DMS53 treated with DMSO at 0.1 percent for 48 hours (cell line): ENCODE data around the gene SLC6A6.

ENCODE experiments used
- DNase-seq: peaks from one replicate; lab custom pipeline; 2025; ENCODE audit not compliant: unreplicated experiment; lab: John Stamatoyannopoulos, UW

The SLC6A6 gene

DNA sequence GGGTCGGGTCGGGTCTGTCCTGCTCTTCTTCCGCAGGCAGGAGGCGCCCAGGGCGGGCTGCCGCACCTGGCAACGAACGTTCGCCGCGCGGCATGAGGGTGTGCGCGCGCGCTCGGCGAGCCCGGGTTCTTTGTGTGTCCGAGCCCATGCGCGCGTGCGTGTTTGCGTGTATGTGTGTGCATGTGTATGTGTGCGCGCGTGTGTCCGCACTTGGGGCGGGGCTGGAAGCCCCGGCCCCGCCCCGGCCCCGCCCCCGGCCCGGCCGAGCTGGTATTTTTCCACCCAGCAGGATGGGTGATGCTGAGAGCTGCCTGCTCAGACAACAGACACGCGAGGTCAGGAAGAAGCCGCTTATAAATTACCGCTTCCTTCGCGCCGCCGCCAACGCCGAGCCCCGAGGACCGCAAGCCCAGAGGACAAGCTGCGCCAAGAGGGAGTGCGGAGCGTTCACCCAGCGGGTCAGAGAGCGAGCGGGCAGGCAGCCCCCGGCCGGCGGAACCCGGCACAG is at the start of gene SLC6A6:
TSS of gene SLC6A6 (plus strand) at position 303 of the 508 bp plus-strand sequence. CDS start 41,029 bp downstream, outside the sequence.
- peak; percentile 58 for DNase-seq

DNA sequence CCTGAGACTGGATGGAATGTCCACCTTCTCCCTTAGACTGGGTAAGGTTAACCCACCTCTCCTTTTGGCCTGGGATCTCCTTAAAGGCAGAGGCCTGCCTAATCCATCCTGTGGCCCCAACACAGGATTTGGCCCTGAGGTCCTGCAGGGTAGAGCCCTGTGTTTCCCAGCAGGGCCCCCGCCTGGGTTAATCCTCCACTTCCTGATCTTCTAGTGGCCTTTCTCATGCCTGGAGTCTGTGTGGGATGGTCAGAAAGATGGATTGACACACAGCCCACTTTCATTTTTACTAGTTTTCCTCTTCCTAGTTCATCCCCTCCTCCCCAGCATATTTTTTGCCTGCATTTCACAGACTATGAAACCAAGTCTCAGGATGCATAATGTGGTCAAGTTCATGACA is 48.9 kb upstream of the SLC6A6 start:
- DNase-seq = no peak

DNA sequence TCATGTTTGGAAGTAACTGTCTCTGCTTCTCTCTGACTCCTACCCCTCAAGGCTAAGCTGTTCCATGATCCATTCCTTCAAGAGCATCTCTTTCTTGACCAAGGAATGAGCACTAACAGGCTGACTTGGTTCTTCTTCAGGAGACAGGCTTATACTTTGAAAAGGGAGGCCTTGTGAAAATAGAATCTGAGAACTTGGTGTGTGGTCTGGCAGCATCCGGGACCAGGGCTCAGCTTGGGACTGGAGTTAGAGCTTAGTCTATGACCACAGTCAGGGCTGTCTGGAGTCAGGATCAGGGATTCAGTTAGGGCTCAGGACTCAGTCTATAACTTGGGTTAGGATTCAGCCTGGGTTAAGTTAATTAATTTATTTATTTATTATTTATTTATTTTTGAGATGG is 44.9 kb upstream of the SLC6A6 start:
- DNase-seq = no peak

DNA sequence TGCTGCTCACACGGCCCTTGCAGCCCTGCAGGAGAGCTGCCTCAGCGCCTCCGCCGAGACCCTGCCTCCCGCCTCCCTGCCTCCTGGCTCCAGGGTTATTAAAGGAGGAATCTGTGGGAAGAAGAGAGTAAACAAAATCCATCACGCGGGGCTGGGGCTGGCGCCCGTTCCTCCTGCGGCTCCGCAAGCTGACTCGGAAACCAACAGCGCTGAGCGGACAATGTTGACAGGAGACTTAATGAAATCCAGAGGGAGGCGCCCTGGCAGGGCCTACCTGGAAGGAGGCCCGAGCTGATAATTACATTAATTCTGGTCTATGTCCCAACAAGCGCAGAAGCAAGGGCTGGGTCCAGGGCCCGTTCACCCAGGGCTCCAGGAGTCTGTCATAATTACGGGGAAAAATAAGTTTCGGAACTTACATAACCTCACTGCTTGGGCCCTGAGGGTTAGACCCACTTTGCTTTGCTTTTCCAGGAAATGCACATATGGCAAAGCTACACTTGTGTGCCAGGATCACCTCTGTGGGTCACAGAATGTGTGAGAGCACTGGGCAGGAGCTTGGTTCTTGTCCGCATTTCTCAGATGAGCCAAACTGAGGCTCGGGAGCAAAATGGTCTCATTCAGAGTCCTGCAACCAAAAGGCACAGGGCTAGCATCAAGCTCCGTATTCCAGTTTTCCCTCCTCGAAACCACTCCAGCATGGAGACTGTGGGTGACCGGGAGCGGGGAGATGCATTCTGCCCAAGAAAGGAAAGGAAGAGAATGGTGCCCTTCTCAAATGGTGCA is 43.8 kb upstream of the SLC6A6 start:
- DNase-seq = no peak

DNA sequence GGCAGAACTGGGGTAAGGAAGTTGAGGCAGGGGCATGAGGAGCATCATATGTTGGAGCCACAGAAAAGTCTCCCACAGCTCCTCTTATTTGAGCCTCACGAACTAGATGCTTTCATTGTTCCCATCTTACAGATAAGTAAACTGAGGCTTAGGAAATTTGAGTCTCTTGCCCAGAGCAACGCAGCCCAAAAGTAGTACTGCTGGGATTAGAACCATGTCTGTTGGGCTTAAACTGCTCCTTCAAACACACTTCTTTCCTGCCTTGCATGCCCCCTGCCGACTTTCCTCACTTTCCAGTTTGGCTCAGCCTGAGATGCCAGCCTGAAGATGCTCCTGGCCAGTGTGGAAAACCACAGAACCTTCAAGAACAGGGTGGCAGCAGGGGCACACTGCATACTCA is 43.1 kb upstream of the SLC6A6 start:
- DNase-seq = no peak

DNA sequence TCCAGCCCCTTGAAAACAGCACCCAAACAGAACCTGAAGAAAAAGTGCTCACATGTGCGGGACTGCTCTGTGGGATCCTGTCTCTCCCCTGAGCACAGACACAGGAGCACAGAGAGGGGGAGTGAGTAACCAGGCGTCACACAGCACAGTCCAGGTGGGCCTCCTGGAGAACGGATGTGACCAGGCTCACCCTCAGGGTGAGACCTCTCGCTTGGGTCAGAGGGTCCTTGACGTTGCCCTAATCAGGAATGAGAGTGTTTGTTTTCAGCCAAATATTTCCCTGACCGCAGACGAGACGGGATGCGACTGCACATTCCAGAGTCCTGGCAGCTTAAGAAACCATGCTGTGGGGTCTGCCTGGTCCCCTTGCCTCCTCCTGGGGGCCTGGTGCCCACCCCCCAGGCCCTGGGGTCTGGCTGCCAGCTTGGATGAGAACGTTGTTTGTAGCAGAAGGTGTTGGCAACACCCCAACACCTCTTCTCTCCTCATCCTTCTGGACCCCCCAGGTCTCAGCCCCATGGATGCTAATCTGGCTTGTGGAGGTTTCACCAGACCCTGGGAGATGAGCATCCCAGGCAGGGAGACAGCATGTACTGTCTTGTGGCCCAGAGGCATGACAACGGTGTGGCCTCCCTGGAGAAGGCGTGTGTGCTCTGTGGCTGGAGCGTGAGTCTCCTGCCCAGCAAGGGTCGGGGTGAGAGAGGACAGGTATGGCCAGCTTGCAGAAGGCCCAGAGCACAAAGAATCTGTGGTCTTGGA is 42.1 kb upstream of the SLC6A6 start:
- DNase-seq = no peak

DNA sequence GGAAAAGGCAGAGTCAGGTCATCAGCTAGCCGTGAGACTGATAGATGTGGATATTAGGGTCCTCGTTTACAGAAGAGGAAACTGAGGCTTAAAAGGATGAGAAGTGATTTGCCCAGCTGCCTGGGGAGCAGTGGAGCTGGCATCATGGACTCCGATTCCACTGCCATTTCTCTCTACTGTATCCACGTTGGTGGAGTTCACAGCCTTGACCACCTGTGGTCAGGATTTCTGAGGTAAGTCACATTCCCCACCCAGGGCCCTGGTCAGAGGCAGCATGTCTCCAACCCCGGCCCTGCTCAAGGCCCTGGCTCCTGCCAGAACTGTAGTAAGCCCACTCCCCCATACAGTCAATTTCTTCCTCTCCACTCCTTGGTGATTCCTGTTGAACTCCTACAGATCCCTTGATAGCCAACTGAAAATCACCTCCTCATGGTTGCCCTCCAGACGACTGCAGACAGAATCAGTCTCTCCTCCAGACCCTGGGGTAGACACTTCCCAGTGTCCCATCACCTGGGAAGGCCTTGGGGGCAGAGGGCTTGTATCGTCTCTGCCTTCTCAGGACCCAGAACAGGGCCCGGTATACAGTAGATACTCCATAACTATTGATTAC is 41.2 kb upstream of the SLC6A6 start:
- DNase-seq = no peak

DNA sequence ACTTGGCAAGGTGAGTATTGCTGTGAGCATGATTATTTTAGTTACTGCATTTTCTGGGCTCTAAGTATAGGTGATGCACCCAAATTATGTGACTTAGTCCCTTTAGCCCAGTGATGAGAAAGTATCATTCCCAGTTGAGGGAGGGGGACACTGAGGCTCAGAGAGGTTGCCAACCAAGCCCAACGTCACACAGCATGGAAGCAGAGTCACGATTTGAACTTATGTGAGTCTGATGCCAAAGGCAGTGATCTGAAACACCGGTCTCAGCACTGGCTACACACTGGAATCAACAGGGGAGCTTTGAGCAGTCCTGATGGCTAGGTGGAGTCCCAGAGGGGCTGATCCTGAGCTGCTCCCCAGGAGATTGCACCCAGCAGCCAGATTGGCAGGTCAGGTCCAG is 39.5 kb upstream of the SLC6A6 start:
- no peak for DNase-seq

DNA sequence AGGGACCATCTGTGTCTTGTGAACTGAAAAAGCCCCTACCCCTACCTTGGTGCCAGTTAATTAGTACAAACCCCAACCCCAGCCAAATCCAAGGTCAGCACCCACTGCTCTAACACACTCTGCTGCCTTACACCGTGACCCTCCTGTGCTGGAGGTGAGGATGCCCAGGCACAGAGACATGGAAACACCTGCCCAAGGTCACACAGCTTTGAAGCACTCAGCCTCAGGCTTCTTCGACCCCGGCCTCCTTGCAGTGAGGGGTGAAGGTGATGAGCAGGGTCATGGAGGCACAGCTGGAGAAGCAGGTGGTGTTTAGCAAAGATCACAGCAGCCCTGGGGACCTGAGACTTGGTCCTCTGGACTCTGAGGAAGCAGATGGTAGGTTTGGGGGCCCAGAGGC is 39.0 kb upstream of the SLC6A6 start:
- no peak for DNase-seq

DNA sequence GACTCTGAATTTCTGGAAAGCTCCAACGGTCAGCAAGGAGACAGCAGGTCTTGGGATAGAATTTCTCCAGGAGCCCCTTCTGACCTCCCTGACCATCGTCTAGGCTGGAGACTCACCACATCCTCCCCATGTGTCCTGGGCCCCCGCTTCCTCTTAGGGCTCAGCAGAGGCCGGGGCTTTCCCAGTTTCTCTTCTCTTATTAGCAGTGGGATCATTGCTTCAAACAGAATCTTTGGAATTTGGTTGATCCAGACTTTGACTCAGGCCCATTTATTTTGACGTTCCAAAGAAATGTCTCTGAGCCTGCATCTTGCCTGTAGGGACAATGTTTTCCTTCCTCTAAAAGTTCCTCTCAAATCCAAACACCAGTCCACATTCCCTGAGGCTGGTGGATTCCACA is 38.4 kb upstream of the SLC6A6 start:
- no peak for DNase-seq

DNA sequence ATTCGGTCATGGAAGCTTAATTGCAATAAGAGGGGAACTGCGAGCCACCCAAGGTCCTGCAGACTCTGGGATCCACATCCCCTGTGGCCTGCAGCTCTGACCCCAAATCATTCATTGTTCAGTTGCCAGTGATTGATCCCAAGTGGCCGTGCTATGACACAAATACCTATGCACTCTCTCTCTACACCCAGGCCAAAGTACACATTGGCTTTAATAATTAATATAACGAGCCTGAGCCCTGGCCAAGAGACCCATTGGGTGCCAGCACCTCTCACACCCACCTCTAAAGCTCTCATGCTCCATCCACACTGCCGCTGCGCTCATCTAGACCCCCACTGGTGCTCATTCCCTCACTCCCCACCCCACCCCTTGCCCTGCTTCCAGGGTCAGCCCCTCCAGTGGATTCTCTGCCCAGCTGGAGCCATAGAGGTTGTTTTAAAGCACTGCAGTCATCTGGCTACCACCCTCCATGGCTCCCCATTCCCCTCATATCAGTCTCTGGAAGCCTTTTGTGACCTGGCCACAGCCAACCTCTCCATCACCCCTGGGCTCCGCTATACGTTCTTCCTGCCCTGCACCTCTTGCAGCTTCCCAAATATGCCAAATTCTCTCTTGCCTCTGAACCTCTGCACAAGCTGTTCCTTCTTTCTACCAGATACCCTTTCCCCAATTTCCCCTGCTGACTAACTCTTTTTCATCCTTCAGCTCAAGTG is 37.7 kb upstream of the SLC6A6 start:
- DNase-seq = no peak

DNA sequence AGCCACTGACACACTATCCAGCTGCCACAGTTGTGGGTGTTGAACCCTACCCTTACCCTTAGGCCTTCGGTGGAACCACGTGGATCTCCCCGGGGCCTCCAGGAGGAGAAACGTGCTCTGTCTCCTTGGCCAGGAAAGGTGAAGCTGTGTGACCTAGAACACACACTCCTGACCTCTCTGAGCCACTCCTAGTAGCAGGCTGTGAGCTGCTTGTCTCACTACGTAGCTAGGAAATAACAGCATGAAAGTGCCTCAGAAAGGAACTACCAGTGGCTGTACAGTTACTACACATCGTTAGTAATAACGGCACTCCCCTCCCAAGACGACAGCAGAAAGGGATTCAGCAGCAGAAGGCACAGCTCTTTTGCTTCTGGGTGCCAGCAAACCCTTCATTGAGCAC is 36.2 kb upstream of the SLC6A6 start:
- no peak for DNase-seq

DNA sequence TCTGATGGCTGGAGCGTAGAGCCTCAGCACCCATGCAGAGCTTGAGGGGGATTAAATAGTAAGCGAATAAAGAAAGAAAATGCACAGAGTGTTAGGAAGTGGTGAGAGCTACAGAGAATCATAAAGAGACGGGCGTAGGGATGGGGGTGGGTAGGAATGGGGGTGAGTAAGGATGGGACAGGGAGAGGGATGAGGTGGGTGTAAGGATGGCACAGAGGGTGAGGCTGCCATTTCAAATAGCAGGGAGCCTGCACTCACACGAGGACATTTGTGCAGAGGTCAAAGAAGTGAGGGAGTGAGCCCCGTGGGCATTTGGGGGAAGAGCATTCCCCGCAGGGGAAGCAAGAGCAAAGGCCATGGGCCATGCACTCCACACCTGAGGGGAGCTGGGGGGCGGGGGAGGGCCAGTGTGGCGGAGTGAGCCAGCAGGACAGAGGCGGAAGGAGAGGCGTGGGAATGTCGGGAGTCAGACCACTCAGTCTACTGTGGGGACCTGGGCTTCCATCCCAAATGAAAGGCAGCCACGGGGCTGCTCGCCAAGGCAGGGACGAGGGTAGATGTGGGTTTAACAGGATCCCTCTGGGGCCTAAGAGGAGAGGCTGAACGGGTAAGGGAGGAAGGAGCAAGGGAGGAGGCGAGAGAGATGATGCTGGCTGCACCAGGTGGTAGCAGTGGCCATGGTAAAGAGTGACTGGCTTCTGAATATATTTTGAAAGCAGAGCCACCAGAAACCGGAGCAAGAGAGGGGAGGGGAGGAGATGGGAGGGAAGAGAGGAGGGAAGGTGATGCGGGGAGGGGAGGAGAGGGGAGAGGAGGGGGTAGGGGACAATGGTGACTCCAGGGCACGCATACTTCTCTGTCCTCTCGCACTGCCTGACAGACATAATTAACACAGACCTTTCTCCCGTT is 35.2 kb upstream of the SLC6A6 start:
- no peak for DNase-seq

DNA sequence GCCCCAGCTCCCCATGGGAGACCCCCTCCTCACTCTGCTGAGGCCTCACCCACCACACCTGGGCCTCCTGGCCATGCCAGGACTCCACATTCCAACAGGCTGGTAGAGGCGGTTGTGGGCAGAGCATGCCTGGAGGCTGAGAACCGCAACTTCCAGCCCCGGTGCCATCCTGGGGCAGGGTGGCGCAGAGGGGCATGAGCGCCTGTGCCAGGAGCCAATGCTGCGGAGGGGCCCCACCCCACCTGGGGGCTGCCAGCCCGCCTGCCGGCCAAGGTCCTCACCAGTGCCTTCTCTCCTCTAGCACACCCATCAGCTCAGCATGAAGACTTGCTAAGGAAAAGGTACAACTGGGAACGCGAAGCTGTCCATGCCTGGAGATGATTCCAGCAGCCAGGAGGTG is 34.3 kb upstream of the SLC6A6 start:
- no peak for DNase-seq

DNA sequence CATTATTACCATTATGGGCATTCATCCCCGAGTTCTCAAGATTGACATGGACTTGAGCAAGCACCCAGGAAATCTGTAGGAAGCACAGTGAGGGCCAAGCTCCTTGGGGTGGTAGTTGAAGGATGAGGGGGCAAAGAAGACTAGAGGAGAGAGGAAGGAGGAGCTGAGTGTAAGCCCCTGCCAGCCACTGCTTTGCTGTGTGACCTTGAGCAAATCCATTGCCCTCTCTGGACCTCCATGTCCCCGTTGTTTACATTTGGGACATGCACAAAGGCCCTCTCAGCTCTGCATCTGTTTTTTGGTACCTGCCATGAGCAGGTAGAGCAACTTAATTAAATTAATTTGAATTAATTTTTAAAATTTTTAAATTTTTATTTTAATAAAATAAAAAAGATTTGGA is 33.5 kb upstream of the SLC6A6 start:
- no peak for DNase-seq

DNA sequence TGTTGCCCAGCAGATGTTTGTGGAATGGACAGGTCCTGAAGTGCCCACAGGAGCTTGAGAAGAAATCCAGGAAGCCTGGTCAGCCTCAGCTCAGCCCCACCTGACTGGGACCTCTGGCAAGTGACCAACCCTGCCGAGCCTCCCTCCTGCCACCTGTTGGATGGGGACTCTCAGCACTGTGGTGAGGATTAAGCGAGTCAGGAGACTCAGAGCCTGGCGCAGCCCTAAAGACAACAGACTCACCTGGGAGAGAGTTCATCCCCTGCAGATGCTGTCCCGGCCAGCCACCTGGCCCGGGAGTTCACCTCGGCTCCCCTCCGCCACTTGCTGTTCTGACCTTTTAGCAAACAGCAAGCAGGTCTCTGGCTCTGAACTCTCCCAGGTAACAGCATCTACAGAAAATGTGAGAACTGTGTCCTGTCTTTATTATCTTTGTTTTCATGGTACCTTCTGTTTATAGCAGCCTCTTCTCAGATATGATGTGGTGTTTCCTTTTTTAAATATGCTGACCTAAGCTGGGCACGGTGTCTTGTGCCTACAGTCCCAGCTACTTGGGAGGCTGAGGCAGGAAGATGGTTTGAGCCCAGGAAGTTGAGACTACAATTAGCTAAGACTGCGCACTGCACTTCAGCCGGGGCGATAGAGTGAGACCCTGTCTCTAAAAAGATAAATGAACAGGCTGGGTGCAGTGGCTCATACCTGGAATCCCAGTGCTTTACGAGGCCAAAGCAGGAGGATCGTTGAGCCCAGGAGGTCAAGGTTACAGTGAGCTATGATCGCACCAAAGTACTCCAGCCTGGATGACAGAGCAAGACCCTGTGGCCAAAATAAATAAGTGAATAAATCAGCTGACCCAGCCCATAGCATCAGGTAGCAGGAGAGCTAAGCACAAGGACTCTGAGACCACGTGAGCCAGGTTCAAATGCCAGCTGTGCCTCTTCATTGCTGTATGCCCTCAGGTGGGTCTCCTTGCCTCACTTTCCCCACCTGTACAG is 32.4 kb upstream of the SLC6A6 start:
- peak; percentile 55 for DNase-seq

DNA sequence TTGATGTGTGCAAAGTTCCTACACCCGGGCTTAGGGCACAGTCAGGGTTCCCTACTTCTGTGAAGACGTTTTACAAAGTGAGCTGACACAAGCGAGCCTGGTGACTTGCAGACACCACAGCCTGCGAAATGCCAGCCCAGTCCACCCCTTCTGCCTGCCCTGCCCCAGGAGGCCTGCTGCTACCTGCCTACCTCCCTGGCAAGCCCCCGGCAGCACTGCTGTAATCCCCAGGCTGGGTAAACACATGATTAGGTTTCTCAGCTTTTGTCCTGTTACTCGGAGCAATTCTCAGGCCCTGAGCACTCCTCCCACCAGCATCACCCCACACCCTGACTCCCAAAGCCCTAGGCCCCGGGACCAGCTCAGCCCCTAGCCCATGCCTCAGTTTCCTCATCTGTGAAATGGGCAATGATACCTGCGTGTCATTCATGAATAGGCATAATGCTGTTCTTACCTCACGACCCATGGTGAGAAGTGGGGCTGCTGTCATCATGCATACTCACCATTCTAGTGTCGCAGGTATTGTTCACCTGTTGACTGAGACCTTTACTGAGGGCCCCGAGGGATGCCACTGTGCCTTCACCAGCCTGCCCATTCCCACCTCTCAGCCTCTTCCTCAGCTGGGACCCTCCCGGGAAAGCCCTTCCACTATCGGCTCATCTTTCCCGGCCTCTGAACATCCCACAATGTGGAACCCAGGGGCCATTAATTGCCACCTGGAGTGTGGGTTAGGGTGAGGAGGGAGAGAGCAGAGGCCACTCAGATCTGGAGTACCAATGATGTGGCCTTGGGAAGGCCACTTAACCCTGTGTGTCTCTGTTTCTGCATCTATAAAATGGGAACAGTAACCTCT is 31.5 kb upstream of the SLC6A6 start:
- no peak for DNase-seq
